ENCODE results near the gene ALOX12B.

The ALOX12B gene

DNA sequence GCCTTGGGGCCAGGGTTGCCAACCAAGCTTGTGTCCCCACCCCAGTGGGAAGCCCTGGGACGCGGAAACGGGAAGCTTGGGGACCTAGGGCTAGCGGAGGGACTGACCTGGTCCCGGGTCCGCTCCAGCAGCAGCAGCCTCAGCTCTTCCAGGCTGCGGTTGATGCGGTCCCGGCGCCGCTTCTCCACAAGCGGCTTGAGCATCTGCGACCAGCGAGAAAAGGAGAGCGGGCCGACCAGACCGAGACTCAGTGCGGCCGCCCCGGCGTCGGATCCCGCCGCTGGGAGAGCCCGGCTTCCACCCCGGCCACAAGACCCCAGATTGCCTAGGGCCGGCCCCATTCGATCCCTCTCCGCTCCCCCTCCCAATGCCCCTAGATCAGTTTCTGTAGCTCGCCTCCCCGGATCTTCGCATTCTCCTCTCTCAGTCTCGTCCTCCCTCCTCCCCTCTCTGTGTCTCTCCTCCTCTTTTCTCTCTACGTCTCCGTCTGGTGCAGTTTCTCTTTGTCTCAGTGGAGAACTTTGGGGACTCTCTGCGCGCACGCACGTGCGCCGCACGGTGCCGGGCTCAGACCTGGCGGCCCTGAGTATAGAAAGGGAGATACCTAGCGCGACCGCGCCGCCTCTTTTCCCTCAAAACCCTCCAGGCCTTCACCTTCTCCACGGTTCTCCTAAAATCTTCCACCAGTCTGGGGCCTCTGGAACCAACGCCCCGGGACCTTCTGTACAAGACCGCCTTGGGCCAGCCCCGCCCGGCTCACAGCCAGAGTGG, 35.6 kb upstream of the ALOX12B start:
- Mint-ChIP-seq H3K36me3 (ENCODE audit: low read depth) (no peaks in the 10 kb centered on the region), H3K27me3 (ENCODE audit: low read depth) (peaks cover 81% of the 10 kb centered on the region), H3K4me3 (peak overlapping the region; percentile 87 to 90 (median 89)), H3K9me3 (no peaks in the 10 kb centered on the region), H3K4me1 (peaks cover 62% of the 10 kb centered on the region), H3K27ac (no peak overlapping the region)
- TF ChIP-seq, protein P1, sequence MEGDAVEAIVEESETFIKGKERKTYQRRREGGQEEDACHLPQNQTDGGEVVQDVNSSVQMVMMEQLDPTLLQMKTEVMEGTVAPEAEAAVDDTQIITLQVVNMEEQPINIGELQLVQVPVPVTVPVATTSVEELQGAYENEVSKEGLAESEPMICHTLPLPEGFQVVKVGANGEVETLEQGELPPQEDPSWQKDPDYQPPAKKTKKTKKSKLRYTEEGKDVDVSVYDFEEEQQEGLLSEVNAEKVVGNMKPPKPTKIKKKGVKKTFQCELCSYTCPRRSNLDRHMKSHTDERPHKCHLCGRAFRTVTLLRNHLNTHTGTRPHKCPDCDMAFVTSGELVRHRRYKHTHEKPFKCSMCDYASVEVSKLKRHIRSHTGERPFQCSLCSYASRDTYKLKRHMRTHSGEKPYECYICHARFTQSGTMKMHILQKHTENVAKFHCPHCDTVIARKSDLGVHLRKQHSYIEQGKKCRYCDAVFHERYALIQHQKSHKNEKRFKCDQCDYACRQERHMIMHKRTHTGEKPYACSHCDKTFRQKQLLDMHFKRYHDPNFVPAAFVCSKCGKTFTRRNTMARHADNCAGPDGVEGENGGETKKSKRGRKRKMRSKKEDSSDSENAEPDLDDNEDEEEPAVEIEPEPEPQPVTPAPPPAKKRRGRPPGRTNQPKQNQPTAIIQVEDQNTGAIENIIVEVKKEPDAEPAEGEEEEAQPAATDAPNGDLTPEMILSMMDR (IDR thresholded peaks at IDR 0.05; ENCODE audit: unreplicated experiment in 3 of 3), result no peak

DNA sequence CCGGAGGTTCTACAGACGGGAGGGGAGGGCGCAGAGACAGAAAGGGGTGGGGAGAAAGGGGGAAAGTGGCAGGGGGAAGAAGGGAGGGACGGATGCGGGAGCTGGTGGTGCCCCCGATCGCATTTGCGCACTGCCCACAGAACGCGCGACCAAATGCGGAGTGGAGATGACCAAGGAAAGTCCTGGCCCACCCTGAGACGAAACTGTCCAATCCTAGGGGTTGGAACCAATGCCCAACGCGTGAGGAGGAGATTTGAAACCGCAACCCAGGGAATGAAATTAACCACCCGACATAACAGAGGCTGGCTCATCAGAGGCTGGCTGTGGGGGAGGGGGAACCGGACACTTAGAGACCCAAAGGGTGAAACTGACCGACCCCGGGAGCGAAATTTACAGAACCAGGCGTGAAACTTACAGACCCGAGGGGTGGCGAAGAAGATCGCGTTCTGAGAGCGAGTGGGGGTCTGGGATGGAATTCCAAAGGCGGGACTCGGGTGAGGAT, 35.0 kb upstream of the ALOX12B start:
- Mint-ChIP-seq H3K4me1 (peaks cover 68% of the 10 kb centered on the region), H3K27ac (no peak overlapping the region), H3K27me3 (ENCODE audit: low read depth) (peaks cover 88% of the 10 kb centered on the region), H3K4me3 (peak overlapping the region; percentile 87 to 90 (median 89)), H3K9me3 (no peaks in the 10 kb centered on the region), H3K36me3 (ENCODE audit: low read depth) (no peaks in the 10 kb centered on the region)
- TF ChIP-seq, protein P1 (IDR thresholded peaks at IDR 0.05; ENCODE audit: unreplicated experiment in 3 of 3), result no peak

DNA sequence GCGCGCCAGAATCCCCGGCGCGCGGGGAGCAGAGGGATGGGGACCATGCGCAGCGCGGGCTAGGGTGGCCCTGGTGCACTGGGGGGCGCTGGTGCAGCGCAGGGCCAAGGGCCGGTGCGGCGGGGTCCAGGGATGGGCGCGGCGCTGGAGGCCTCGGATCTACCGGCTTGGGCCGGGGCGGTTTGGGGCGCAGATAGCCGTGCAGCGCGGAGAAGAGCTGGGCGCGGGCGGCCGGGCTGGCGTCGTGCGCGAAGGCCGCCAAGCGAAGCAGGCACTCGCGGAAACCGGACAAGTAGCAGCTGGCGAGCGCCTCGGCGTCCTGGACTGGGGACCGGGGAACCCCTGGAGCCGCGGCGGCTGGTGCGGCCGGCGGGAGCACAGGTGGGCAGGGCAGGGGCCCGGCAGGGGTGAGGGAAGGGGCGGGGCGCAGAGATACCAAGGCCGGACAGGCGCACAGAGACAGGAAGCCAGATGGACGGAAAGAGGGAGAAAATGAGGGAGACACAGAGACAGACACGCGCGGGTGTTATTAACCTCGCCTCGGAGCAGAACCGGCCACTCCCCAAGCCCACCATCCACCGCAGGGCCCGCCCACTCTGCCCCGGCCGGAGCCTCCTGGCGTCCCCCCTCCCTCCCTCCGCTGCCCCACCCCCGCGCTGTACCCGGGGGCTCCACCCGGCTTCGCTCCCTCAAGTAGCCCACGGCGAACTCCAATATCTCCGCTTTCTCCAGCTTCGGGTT, 34.3 kb upstream of the ALOX12B start:
- H3K9me3 Mint-ChIP-seq, result no peaks in the 10 kb centered on the region
- peaks cover 62% of the 10 kb centered on the region for H3K4me1 Mint-ChIP-seq
- H3K4me3 Mint-ChIP-seq, result peak overlapping the region; percentile 87 to 90 (median 89)
- no peaks in the 10 kb centered on the region for H3K36me3 Mint-ChIP-seq (ENCODE audit: low read depth)
- TF ChIP-seq, protein P1 (IDR thresholded peaks at IDR 0.05; ENCODE audit: unreplicated experiment in 3 of 3), result peak; percentile 32 to 53 (median 41)
- H3K27me3 Mint-ChIP-seq (ENCODE audit: low read depth), result peaks cover 87% of the 10 kb centered on the region
- no peak overlapping the region for H3K27ac Mint-ChIP-seq

DNA sequence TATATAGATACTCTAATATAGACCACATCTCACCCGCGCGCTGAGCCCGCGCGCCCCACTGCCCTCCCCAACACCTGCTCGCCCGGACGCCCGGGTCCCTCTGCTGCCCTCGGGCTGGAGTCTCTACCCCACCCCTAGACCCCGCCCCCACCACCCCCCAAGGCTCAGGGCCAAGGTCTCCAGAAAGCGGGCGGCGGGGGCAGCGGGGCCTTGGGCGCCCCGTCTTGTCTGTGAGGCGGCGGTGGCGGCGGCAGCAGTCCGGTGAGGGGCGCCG, 33.8 kb upstream of the ALOX12B start:
- Mint-ChIP-seq H3K27ac (no peak overlapping the region), H3K4me1 (peaks cover 59% of the 10 kb centered on the region)
- TF ChIP-seq, protein P1 (IDR thresholded peaks at IDR 0.05; ENCODE audit: unreplicated experiment in 3 of 3), result no peak

DNA sequence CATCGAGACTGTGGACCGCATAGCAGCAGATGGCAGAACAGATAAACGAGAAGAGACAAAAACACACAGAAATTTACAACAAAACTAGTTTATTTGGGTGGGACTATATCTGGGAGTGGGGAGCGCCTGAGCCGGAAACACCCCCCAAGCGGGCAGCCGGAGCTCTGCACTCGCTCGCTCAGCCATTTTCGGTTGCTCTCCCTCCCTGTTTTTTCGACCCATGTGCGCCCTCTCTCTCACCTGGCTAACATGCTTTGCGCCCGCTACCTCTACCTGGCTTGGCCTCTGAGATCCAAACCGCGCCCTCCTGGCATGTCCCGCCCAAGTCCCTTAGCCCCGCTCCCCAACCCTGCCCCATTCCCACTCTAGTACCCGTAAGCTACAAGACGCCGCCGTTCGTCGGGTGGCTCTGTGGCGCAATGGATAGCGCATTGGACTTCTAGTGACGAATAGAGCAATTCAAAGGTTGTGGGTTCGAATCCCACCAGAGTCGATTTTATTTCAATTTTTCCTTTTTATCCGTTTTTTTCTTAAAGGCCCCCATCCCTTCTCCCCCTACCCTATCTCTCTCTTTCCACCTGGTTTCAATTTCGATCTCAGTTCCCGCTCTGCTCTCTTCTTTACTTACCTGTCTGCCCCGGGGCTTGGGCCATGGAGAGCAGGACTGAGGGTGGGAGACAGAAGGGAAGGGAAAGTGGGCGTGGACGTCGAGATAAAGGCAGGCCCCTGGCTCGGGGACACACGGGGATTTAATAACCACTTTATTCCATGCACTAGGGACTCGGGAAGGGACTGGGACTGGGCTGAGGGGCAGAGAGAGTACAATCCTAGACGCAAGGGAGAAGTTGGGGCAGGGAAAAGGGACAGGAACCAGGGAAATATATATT, 33.2 kb upstream of the ALOX12B start:
- Mint-ChIP-seq H3K27ac (peak overlapping the region in 1 of 3 experiments; percentile 58), H3K36me3 (ENCODE audit: low read depth) (no peaks in the 10 kb centered on the region), H3K4me1 (peaks cover 53% of the 10 kb centered on the region), H3K27me3 (ENCODE audit: low read depth) (peaks cover 91% of the 10 kb centered on the region), H3K4me3 (peak overlapping the region; percentile 93 to 98 (median 97)), H3K9me3 (no peaks in the 10 kb centered on the region)
- TF ChIP-seq, protein P1 (IDR thresholded peaks at IDR 0.05; ENCODE audit: unreplicated experiment in 3 of 3), result peak in 2 of 3 experiments; percentile 26 to 33

More for the DNA sequence above, 33.8 kb upstream of the ALOX12B start:
- no peaks in the 10 kb centered on the region for H3K36me3 Mint-ChIP-seq (ENCODE audit: low read depth)
- H3K9me3 Mint-ChIP-seq, result no peaks in the 10 kb centered on the region
- peak overlapping the region; percentile 93 to 98 (median 97) for H3K4me3 Mint-ChIP-seq
- peaks cover 90% of the 10 kb centered on the region for H3K27me3 Mint-ChIP-seq (ENCODE audit: low read depth)

Measured in nephron (organoid).